PFSK-1 (cell line): ENCODE results near the gene ISG20.

Experiments
- REST ChIP-seq, 2 experiments: IDR thresholded peaks; 2 replicates each; pipeline versions ENCODE4 v1.6.1 to v1.8.0; 2011 to 2012; ENCODE audit warnings: low read depth in 2 of 2, low read length in 2 of 2, control low read depth in 1 of 2, inconsistent platforms in 1 of 2, mild to moderate bottlenecking in 1 of 2, moderate library complexity in 1 of 2; ENCODE audit not compliant: insufficient read depth in 1 of 2
- TAF1 ChIP-seq: IDR thresholded peaks from 2 replicates; pipeline ENCODE4 v1.6.1; 2012; ENCODE audit warnings: low read length, control low read depth, borderline replicate concordance; ENCODE audit not compliant: insufficient read depth

- no peak for TF ChIP-seq TAF1
- TF ChIP-seq REST (IDR thresholded peaks at IDR 0.05; ENCODE audit: insufficient read depth in 1 of 2, low read depth in 2 of 2, low read length in 2 of 2): no peak
Measured at GRCh38 chr15:88607951-88608350, 30.9 kb upstream of the ISG20 start.
